PC-9 (cell line): ENCODE data around the gene RGS9.

Experiments used
- CTCF ChIP-seq: fragments of 200-600 bp; sonication (generic); conservative IDR thresholded peaks from 2 replicates; pipeline ENCODE4 v1.6.1; 2017; ENCODE audit warnings: mixed run types, antibody characterized with exemption, mild to moderate bottlenecking, moderate library complexity
- EZH2 ChIP-seq: fragments of 200-600 bp; sonication (generic); IDR thresholded peaks from 2 replicates; pipeline ENCODE4 v1.8.0; 2017; ENCODE audit warnings: antibody characterized with exemption, low read depth

- TF ChIP-seq CTCF (no peak), EZH2 (no peak)
Observed at GRCh38 chr17:65260626-65261025, 123.5 kb downstream of the RGS9 start.
